HL-60 (cell line): ENCODE measurements around the gene AKR1C3.

Source experiments
- DNase-seq, 2 experiments: peaks; one replicate each; pipeline ENCODE4 v3.0.0-alpha.2; 2010 to 2020; ENCODE audit warnings: low read depth in 1 of 2, low spot score in 1 of 2
- H3K27ac ChIP-seq: fragments of 250-450 bp; sonication (Bioruptor Pico); replicated peaks from 2 replicates; pipeline ENCODE4 v1.5.1; 2020; ENCODE audit warnings: mild to moderate bottlenecking, moderate library complexity
- H3K27me3 ChIP-seq: fragments of 250-450 bp; sonication (Bioruptor Pico); 2 replicates; pipeline ENCODE4 v1.5.1; 2021; ENCODE audit warnings: mild to moderate bottlenecking, moderate library complexity; ENCODE audit not compliant: insufficient read depth, poor library complexity, severe bottlenecking
- H3K4me3 ChIP-seq: replicated peaks from 2 replicates; pipeline ENCODE4 v1.5.1; 2011; ENCODE audit warnings: mild to moderate bottlenecking, control low read depth, low read length; ENCODE audit not compliant: insufficient read depth
- CTCF ChIP-seq: IDR thresholded peaks from one replicate; pipeline ENCODE4 v1.5.1; 2011; ENCODE audit warnings: low read length, control low read depth, inconsistent platforms; ENCODE audit not compliant: insufficient read depth
- GABPA ChIP-seq: IDR thresholded peaks from 2 replicates; pipeline ENCODE4 v1.6.1; 2012; ENCODE audit warnings: low read depth
- POLR2AphosphoS5 ChIP-seq: IDR thresholded peaks from 2 replicates; pipeline ENCODE4 v1.6.1; 2012; ENCODE audit warnings: low read depth
- REST ChIP-seq: IDR thresholded peaks from 2 replicates; pipeline ENCODE4 v1.6.1; 2012; ENCODE audit warnings: low read depth; ENCODE audit not compliant: insufficient replicate concordance
- SPI1 ChIP-seq: IDR thresholded peaks from 2 replicates; pipeline ENCODE4 v1.6.1; 2012; ENCODE audit warnings: low read depth, mild to moderate bottlenecking, borderline replicate concordance

Gene AKR1C3

GRCh38 chr10:5073659-5074058, 20.6 kb upstream of the AKR1C3 start:
- TF ChIP-seq POLR2AphosphoS5 (no peak), REST (no peak), GABPA (no peak)
- no peak for DNase-seq
- Histone ChIP-seq H3K27ac (no peak overlapping the region), H3K4me3 (no peak overlapping the region), H3K27me3 (no peaks in the 10 kb centered on the region)

- DNase-seq, result no peak
- no peaks in the 10 kb centered on the region for H3K27me3 ChIP-seq
- no peak overlapping the region for H3K27ac ChIP-seq
- H3K4me3 ChIP-seq, result no peak overlapping the region
- TF ChIP-seq SPI1 (no peak), POLR2AphosphoS5 (no peak), CTCF (no peak), GABPA (no peak)
These were observed 17.6 kb upstream of the AKR1C3 start for GRCh38 chr10:5076615-5077014.

GRCh38 chr10:5078547-5079180, 15.6 kb upstream of the AKR1C3 start:
- no peak for DNase-seq
- no peak overlapping the region for H3K27ac ChIP-seq
- no peak for TF ChIP-seq POLR2AphosphoS5
- TF ChIP-seq REST, result no peak
- no peak for TF ChIP-seq CTCF
- TF ChIP-seq SPI1, result no peak
- TF ChIP-seq GABPA, result no peak

GRCh38 chr10:5079306-5079830, 14.8 kb upstream of the AKR1C3 start:
- no peak for DNase-seq
- no peak overlapping the region for H3K4me3 ChIP-seq
- no peaks in the 10 kb centered on the region for H3K27me3 ChIP-seq
- TF ChIP-seq POLR2AphosphoS5, result no peak
- TF ChIP-seq REST, result no peak
- no peak for TF ChIP-seq SPI1
- no peak for TF ChIP-seq CTCF
- TF ChIP-seq GABPA, result no peak
- H3K27ac ChIP-seq, result no peak overlapping the region

More at GRCh38 chr10:5078547-5079180, 15.6 kb upstream of the AKR1C3 start:
- Histone ChIP-seq H3K27me3 (no peaks in the 10 kb centered on the region), H3K4me3 (no peak overlapping the region)
